H1 (cell line): ENCODE data around the gene NHSL2. TPM values are rescaled to one million over a fixed set of nuclear protein-coding genes. Genes with fewer than 3 reads are reported as not detected.

Source experiments
- CTCF ChIA-PET: fragments of 300-600 bp; sonication (Branson Sonifier 250); formaldehyde crosslinking; loops from one replicate; lab custom pipeline; 2021; ENCODE audit not compliant: partially characterized antibody; lab: Charles Lee
- POLR2A ChIA-PET: fragments of 300-600 bp; sonication (Branson Sonifier 250); formaldehyde crosslinking; loops from one replicate; lab custom pipeline; 2021; ENCODE audit warnings: inconsistent platforms; ENCODE audit not compliant: partially characterized antibody; lab: Charles Lee
- DNase-seq, 2 experiments: peaks; one replicate each; pipeline versions ENCODE4 v3.0.0 to v3.0.0-alpha.2; 2010 to 2022; ENCODE audit warnings: low spot score in 2 of 2, low read depth in 1 of 2, mixed read lengths in 1 of 2
- FAIRE-seq: peaks from 2 replicates; lab custom pipeline; 2011; peaks lifted over from hg19 to GRCh38; lab: Jason Lieb, UNC
- H2AFZ ChIP-seq: 2 replicates; pipeline ENCODE4 v1.8.1; 2012; ENCODE audit warnings: low read length, inconsistent platforms
- H2AK5ac ChIP-seq: 2 replicates; pipeline ENCODE4 v1.6.1; 2013; ENCODE audit warnings: low read depth, low read length
- H2BK120ac ChIP-seq: replicated peaks from 2 replicates; pipeline ENCODE3; 2013; ENCODE audit warnings: low read depth, low read length, inconsistent platforms
- H2BK12ac ChIP-seq: 2 replicates; pipeline ENCODE4 v1.6.1; 2013; ENCODE audit warnings: low read depth, low read length
- H2BK15ac ChIP-seq: 2 replicates; pipeline ENCODE4 v1.6.1; 2013; ENCODE audit warnings: low read length
- H2BK20ac ChIP-seq: 2 replicates; pipeline ENCODE4 v1.6.1; 2013; ENCODE audit warnings: low read length
- H2BK5ac ChIP-seq: 2 replicates; pipeline ENCODE4 v1.6.1; 2013; ENCODE audit warnings: low read depth, low read length
- H3K14ac ChIP-seq: 2 replicates; pipeline ENCODE4 v1.6.1; 2013; ENCODE audit warnings: inconsistent platforms; ENCODE audit not compliant: insufficient read length
- H3K18ac ChIP-seq: 2 replicates; pipeline ENCODE4 v1.6.1; 2013; ENCODE audit warnings: low read length; ENCODE audit errors: extremely low read depth
- H3K23ac ChIP-seq: 2 replicates; pipeline ENCODE4 v1.6.1; 2013; ENCODE audit warnings: inconsistent platforms; ENCODE audit not compliant: insufficient read length
- H3K23me2 ChIP-seq: 2 replicates; pipeline ENCODE4 v1.6.1; 2013; ENCODE audit warnings: low read depth, low read length
- H3K27ac ChIP-seq: 2 replicates; pipeline ENCODE4 v1.6.1; 2011; ENCODE audit warnings: low read depth, low read length, inconsistent platforms
- H3K27me3 ChIP-seq, 4 experiments: replicated peaks in 1 of 4; 1 replicate in 1 of 4; 2 replicates in 3 of 4; pipeline versions ENCODE4 v1.6.1 to v1.8.1; 2011 to 2013; ENCODE audit warnings: low read length in 3 of 4, mild to moderate bottlenecking in 3 of 4, inconsistent platforms in 2 of 4, mixed read lengths in 2 of 4, moderate library complexity in 1 of 4; ENCODE audit not compliant: control insufficient read depth in 3 of 4, insufficient read depth in 3 of 4; ENCODE audit errors: extremely low read depth in 1 of 4
- H3K36me3 ChIP-seq, 4 experiments: 2 replicates each; pipeline versions ENCODE4 v1.6.1 to v1.8.1; 2011 to 2013; ENCODE audit warnings: mild to moderate bottlenecking in 4 of 4, low read length in 3 of 4, moderate library complexity in 2 of 4, control low read depth in 1 of 4, inconsistent platforms in 1 of 4; ENCODE audit not compliant: insufficient read depth in 4 of 4, control insufficient read depth in 2 of 4
- H3K4ac ChIP-seq: replicated peaks from 2 replicates; pipeline ENCODE3; 2013; ENCODE audit warnings: low read length, low read depth, mixed read lengths, inconsistent platforms; ENCODE audit not compliant: insufficient read length
- H3K4me1 ChIP-seq, 4 experiments: replicated peaks in 1 of 4; 1 replicate in 1 of 4; 2 replicates in 3 of 4; pipeline versions ENCODE4 v1.6.1 to v1.8.1; 2011 to 2013; ENCODE audit warnings: low read length in 3 of 4, inconsistent platforms in 2 of 4, mixed read lengths in 1 of 4; ENCODE audit not compliant: insufficient read depth in 4 of 4, control insufficient read depth in 3 of 4
- H3K4me2 ChIP-seq, 2 experiments: 2 replicates each; pipeline versions ENCODE4 v1.6.1 to v1.8.1; 2011 to 2013; ENCODE audit warnings: low read depth in 2 of 2, low read length in 2 of 2, control low read depth in 1 of 2, inconsistent platforms in 1 of 2, mild to moderate bottlenecking in 1 of 2; ENCODE audit not compliant: insufficient read depth in 1 of 2
- H3K4me3 ChIP-seq, 4 experiments: fragments of 200-600, 300-600 bp in 1 of 4; sonication (generic), shearing (Covaris generic), sonication (Bioruptor Twin) in 1 of 4; 2 replicates each; pipeline versions ENCODE4 v1.5.1 to v1.8.1; 2011 to 2016; ENCODE audit warnings: low read length in 4 of 4, low read depth in 3 of 4, control low read depth in 2 of 4, inconsistent platforms in 2 of 4, mild to moderate bottlenecking in 2 of 4, mixed read lengths in 1 of 4, moderate library complexity in 1 of 4; ENCODE audit not compliant: insufficient read depth in 2 of 4; ENCODE audit errors: extremely low read depth in 1 of 4
- H3K56ac ChIP-seq: replicated peaks from 2 replicates; pipeline ENCODE3; 2013; ENCODE audit warnings: low read depth, mild to moderate bottlenecking, mixed read lengths, low read length, inconsistent platforms; ENCODE audit not compliant: insufficient read length
- H3K79me1 ChIP-seq: 2 replicates; pipeline ENCODE4 v1.6.1; 2013; ENCODE audit warnings: low read depth, low read length, control low read depth
- H3K79me2 ChIP-seq, 2 experiments: 2 replicates each; pipeline versions ENCODE4 v1.6.1 to v1.8.1; 2012 to 2013; ENCODE audit warnings: low read length in 2 of 2, mild to moderate bottlenecking in 2 of 2, inconsistent platforms in 1 of 2; ENCODE audit not compliant: insufficient read depth in 2 of 2, control insufficient read depth in 1 of 2
- H3K9ac ChIP-seq, 4 experiments: replicated peaks in 1 of 4; 1 replicate in 1 of 4; 2 replicates in 3 of 4; pipeline versions ENCODE4 v1.6.1 to v1.8.1; 2011 to 2013; ENCODE audit warnings: low read depth in 3 of 4, low read length in 3 of 4, control low read depth in 2 of 4, mild to moderate bottlenecking in 2 of 4, moderate library complexity in 2 of 4, inconsistent platforms in 1 of 4; ENCODE audit errors: extremely low read depth in 1 of 4
- H3K9me3 ChIP-seq, 2 experiments: 2 replicates each; pipeline versions ENCODE4 v1.6.1 to v1.8.1; 2012 to 2013; ENCODE audit warnings: mild to moderate bottlenecking in 2 of 2, moderate library complexity in 2 of 2, control low read depth in 1 of 2, inconsistent platforms in 1 of 2, low read depth in 1 of 2, low read length in 1 of 2, mixed read lengths in 1 of 2; ENCODE audit not compliant: insufficient read depth in 2 of 2
- H4K20me1 ChIP-seq, 2 experiments: replicated peaks in 1 of 2; 2 replicates each; pipeline versions ENCODE3 to v1.8.1; 2011 to 2013; ENCODE audit warnings: inconsistent platforms in 2 of 2, low read length in 2 of 2, mild to moderate bottlenecking in 1 of 2; ENCODE audit not compliant: insufficient read depth in 2 of 2, control insufficient read depth in 1 of 2
- H4K5ac ChIP-seq: 2 replicates; pipeline ENCODE4 v1.6.1; 2013; ENCODE audit warnings: low read length, low read depth, mixed read lengths, inconsistent platforms; ENCODE audit not compliant: insufficient read length
- H4K8ac ChIP-seq: 2 replicates; pipeline ENCODE4 v1.8.0; 2013; ENCODE audit warnings: mild to moderate bottlenecking, moderate library complexity, low read length, inconsistent platforms; ENCODE audit not compliant: insufficient read depth; ENCODE audit errors: extremely low read depth
- H4K91ac ChIP-seq: replicated peaks from 2 replicates; pipeline ENCODE3; 2013; ENCODE audit warnings: low read length, mixed read lengths, inconsistent platforms; ENCODE audit not compliant: insufficient read length
- WGBS, 2 experiments: shearing (Covaris generic) in 1 of 2; methylation state at CpG; one replicate each; pipeline versions ENCODE4 v1.1.6 to v1.1.7; 2013 to 2015; ENCODE audit warnings: low lambda C conversion rate in 2 of 2, mixed read lengths in 2 of 2, inconsistent platforms in 1 of 2, low coverage in 1 of 2, missing lambda C conversion rate in 1 of 2; ENCODE audit not compliant: insufficient replicate concordance in 2 of 2, insufficient coverage in 1 of 2, insufficient read length in 1 of 2; ENCODE audit errors: extremely low coverage in 1 of 2, missing lambda C conversion rate in 1 of 2; 5-methylcytosine and 5-hydroxymethylcytosine counted together
- polyA plus RNA-seq, 7 experiments: library from polyadenylated mRNA; depleted of rRNA in 3 of 7; stranded (reverse) in 5 of 7; unstranded in 2 of 7; fragments of >200 nt in 5 of 7; fragments of 200-250 nt in 2 of 7; gene quantifications; 1 replicate in 5 of 7; 2 replicates in 1 of 7; 4 replicates in 1 of 7; pipeline versions ENCODE4 v1.2.1 to v1.2.3, GENCODE V29; 2011 to 2013; ENCODE audit warnings: missing spikeins in 2 of 7, mixed read lengths in 2 of 7
- total RNA-seq: library from RNA; stranded (reverse); fragmentation: NEBNext Ultra II Directional; extraction: Animal tissue kit (Norgen Biotek cat#: 25700); gene quantifications from 2 replicates; pipeline ENCODE4 v1.2.1, GENCODE V29; 2021

NHSL2 gene
- total and polyA plus RNA-seq, 2 of the 8 experiments (the other 6 are each of a cell fraction or from before 2014, with no cell fraction given), result 3.7 to 7.2 TPM

- Histone ChIP-seq H4K5ac (no peak overlapping the region), H4K20me1 (no peaks in the 10 kb centered on the region), H3K4me1 (peaks cover 0 to 3% (median 2%) of the 10 kb centered on the region in 4 experiments; a peak in 4 of 7 replicates), H2BK5ac (no peak overlapping the region), H2BK12ac (no peak overlapping the region), H3K4me3 (no peak overlapping the region), H3K9ac (no peak overlapping the region), H2AFZ (no peak overlapping the region), H3K18ac (no peak overlapping the region), H3K27ac (no peak overlapping the region), H2BK20ac (no peak overlapping the region), H4K8ac (no peak overlapping the region), H3K23ac (no peak overlapping the region), H3K9me3 (no peaks in the 10 kb centered on the region), H2BK15ac (no peak overlapping the region), H3K27me3 (no peaks in the 10 kb centered on the region), H3K79me2 (peaks cover 0 to 55% of the 10 kb centered on the region in 2 experiments; a peak in 2 of 4 replicates), H2BK120ac (no peak overlapping the region), H4K91ac (no peak overlapping the region), H3K14ac (no peak overlapping the region), H3K23me2 (no peaks in the 10 kb centered on the region), H2AK5ac (no peak overlapping the region), H3K4ac (no peak overlapping the region), H3K56ac (no peak overlapping the region), H3K4me2 (no peak overlapping the region), H3K79me1 (no peaks in the 10 kb centered on the region), H3K36me3 (no peaks in the 10 kb centered on the region)
- DNase-seq, result no peak
- WGBS, 2 experiments, result 96% methylated on average over 2 of the region's 2 CpGs; no CpG with 5 or more reads in 1 of the 2 experiments
- ChIA-PET POLR2A (no interaction called here), CTCF (no interaction called here)
- no peak for FAIRE-seq
These were observed 18.2 kb downstream of the NHSL2 start for GRCh38 chrX:71928856-71929255.
